ENCODE data around the gene CSNK1G2.

CSNK1G2 gene

DNA sequence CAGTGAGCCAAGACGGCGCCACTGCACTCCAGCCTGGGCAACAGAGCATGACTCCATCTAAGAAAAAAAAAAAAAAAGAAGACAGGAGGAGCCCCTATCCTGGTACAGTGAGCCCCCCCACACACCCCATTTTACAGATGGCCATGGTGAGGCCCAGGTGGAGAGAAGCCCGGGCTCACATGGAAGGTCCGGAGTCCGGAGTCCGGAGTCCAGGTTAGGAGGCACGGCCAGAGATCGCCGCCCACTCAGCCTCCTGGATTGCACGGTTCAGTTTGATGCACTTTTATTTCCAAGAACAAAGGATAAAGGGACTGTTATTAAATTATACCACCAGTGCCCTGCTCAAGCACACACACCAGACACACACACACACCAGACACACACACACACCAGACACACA is 85.8 kb downstream of the CSNK1G2 start:
- no peak for DNase-seq

DNA sequence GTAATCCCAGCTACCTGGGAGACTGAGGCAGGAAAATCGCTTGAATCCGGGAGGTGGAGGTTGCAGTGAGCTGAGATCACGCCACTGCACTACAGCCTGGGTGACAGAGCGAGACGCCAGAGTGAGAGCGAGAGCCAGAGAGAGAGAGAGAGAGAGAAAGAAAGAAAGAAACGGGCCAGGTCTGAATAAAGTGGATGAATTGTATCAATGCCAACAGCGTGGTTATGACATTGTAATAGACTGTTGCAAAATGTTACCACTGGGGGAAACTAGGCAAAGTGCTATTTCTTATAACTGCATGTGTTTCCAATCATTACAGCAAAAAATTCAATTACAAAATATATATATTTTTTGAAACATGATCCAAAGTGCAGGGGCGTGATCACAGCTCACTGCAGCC is 86.4 kb downstream of the CSNK1G2 start:
- DNase-seq, result peak; percentile 32
